ENCODE data around the gene BST1. TPM values are rescaled to one million over a fixed set of nuclear protein-coding genes. Genes with fewer than 3 reads are reported as not detected.
"Not testable (repeated sequence)": the region's sequence is repeated elsewhere in the genome, so short reads cannot be mapped to it uniquely, and the experiment has no call there.

BST1 gene
- total RNA-seq, 1 donor from 2014 or later, result 0.58 TPM

DNA sequence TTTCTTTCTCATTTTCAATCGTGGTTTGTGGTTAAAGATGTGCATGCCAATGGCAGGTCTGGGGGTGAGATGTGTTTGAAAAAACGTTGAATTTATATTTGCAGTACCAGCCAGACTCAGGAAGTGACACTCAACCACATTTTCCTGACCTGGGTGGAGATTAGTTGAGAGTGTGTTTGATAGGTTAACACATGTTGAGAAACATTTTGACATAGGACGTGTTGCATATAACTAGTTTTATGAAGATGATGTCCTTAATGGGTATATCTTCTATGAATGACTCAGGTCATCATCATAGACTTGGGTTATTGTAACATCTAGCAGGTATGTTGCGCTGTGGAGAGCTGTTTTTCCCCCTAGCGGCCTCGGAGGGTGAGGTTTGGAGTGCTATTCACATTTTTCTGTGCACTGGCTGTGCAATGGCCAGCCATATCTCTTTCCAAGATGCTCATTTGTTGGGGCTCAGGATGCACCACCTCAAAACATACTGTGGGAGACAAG, 53.5 kb downstream of the BST1 start:
- Mint-ChIP-seq H3K4me1 (peaks cover 3% of the 10 kb centered on the region), H3K9me3 (peaks cover 3% of the 10 kb centered on the region), H3K27ac (no peak overlapping the region), H3K4me3 (no peak overlapping the region), H3K36me3 (no peaks in the 10 kb centered on the region), H3K27me3 (ENCODE audit: low read depth) (no peaks in the 10 kb centered on the region)
- TF ChIP-seq, protein P1, sequence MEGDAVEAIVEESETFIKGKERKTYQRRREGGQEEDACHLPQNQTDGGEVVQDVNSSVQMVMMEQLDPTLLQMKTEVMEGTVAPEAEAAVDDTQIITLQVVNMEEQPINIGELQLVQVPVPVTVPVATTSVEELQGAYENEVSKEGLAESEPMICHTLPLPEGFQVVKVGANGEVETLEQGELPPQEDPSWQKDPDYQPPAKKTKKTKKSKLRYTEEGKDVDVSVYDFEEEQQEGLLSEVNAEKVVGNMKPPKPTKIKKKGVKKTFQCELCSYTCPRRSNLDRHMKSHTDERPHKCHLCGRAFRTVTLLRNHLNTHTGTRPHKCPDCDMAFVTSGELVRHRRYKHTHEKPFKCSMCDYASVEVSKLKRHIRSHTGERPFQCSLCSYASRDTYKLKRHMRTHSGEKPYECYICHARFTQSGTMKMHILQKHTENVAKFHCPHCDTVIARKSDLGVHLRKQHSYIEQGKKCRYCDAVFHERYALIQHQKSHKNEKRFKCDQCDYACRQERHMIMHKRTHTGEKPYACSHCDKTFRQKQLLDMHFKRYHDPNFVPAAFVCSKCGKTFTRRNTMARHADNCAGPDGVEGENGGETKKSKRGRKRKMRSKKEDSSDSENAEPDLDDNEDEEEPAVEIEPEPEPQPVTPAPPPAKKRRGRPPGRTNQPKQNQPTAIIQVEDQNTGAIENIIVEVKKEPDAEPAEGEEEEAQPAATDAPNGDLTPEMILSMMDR (IDR thresholded peaks at IDR 0.05; ENCODE audit: unreplicated experiment), result no peak
- DNase-seq (ENCODE audit: low spot score in 2 of 2, unreplicated experiment in 2 of 2), result no peak

DNA sequence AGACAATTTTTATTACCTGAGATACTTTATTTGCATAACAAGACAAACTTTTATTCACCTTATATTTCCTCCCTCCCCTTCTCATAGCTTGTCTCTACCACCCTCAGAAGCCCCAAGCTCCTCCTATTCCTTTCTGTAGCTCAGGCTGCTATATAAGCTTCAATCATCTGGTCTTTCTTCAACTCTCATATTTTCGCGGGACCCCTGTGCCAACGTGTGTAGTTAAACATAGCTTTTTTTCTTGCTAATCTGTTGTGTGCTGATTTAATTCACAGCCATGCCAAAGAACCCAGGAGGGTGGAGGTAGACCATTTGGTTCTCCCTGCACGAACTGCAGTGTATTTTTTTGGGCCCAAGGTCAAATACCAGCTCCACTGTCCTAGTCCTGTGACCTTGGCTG, 54.2 kb downstream of the BST1 start:
- TF ChIP-seq, protein P1 (IDR thresholded peaks at IDR 0.05; ENCODE audit: unreplicated experiment), result no peak
- Mint-ChIP-seq H3K27me3 (ENCODE audit: low read depth) (no peaks in the 10 kb centered on the region), H3K9me3 (peaks cover 3% of the 10 kb centered on the region), H3K36me3 (no peaks in the 10 kb centered on the region), H3K4me1 (peaks cover 3% of the 10 kb centered on the region), H3K4me3 (no peak overlapping the region), H3K27ac (no peak overlapping the region)
- no peak for DNase-seq (ENCODE audit: low spot score in 2 of 2, unreplicated experiment in 2 of 2)

DNA sequence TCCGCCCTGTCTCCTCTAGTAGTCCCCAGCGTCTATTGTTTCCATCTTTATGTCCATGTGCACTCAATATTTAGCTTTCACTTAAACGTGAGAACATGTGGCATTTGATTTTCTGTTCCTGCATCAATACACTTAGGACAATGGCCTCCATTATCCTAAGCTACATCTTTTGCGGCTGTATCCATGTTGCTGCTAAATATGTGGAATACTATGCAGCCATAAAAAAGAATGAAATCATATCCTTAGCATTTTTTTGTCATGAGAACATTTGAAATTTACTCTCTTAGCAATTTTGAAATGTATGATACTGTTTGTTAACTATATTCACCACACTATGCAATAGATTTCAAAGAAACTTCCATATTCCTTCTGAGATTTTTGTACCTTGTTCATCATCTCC, 55.4 kb downstream of the BST1 start:
- Mint-ChIP-seq H3K9me3 (peaks cover 8% of the 10 kb centered on the region), H3K4me1 (peaks cover 3% of the 10 kb centered on the region), H3K36me3 (no peaks in the 10 kb centered on the region), H3K27ac (no peak overlapping the region), H3K27me3 (ENCODE audit: low read depth) (no peaks in the 10 kb centered on the region), H3K4me3 (no peak overlapping the region)
- DNase-seq (ENCODE audit: low spot score in 2 of 2, unreplicated experiment in 2 of 2), result no peak
- TF ChIP-seq, protein P1 (IDR thresholded peaks at IDR 0.05; ENCODE audit: unreplicated experiment), result no peak

DNA sequence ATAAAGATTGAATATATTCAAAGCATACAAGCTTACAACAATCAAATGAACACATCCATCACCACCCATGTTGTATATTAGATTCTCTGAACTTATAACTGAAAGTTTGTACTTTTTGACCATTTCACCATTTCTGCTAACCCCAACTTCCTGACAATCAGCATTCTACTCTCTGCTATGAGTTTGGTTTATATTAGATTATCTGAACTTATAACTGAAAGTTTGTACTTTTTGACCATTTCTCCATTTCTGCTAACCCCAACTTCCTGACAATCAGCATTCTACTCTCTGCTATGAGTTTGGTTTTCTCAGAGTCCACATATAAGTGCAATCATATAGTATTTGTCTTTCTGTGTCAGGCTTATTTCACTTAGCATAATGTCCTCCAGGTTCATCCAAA, 59.6 kb downstream of the BST1 start:
- not testable (repeated sequence) for H3K4me1 Mint-ChIP-seq; H3K4me3 Mint-ChIP-seq; DNase-seq (ENCODE audit: low spot score in 2 of 2, unreplicated experiment in 2 of 2); H3K36me3 Mint-ChIP-seq; H3K27me3 Mint-ChIP-seq (ENCODE audit: low read depth); H3K9me3 Mint-ChIP-seq; H3K27ac Mint-ChIP-seq

DNA sequence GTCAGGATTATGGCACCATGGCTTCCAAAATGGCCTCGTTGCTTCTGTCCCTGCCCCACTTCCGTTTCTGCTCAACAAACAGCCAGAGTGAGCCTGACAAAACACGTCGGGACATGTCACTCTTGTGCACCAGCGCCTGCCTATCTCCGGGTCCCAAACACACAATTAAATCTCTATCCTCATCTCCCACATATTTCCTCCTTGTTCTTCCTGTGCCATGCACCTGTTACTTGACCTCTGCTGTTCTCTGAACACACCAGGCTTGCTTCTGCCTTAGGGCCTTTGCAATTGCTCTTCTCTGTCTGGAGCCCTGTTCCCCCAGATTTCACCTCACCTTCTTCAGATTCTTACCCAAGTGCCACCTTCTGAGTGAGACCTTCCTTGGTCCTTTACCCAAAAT, 62.5 kb downstream of the BST1 start:
- no peaks in the 10 kb centered on the region for H3K27me3 Mint-ChIP-seq (ENCODE audit: low read depth)
- H3K9me3 Mint-ChIP-seq, result peaks cover 5% of the 10 kb centered on the region
- no peak overlapping the region for H3K4me3 Mint-ChIP-seq
- TF ChIP-seq, protein P1 (IDR thresholded peaks at IDR 0.05; ENCODE audit: unreplicated experiment), result no peak
- H3K27ac Mint-ChIP-seq, result no peak overlapping the region
- no peak for DNase-seq (ENCODE audit: low spot score in 2 of 2, unreplicated experiment in 2 of 2)
- H3K36me3 Mint-ChIP-seq, result no peaks in the 10 kb centered on the region
- H3K4me1 Mint-ChIP-seq, result no peaks in the 10 kb centered on the region

DNA sequence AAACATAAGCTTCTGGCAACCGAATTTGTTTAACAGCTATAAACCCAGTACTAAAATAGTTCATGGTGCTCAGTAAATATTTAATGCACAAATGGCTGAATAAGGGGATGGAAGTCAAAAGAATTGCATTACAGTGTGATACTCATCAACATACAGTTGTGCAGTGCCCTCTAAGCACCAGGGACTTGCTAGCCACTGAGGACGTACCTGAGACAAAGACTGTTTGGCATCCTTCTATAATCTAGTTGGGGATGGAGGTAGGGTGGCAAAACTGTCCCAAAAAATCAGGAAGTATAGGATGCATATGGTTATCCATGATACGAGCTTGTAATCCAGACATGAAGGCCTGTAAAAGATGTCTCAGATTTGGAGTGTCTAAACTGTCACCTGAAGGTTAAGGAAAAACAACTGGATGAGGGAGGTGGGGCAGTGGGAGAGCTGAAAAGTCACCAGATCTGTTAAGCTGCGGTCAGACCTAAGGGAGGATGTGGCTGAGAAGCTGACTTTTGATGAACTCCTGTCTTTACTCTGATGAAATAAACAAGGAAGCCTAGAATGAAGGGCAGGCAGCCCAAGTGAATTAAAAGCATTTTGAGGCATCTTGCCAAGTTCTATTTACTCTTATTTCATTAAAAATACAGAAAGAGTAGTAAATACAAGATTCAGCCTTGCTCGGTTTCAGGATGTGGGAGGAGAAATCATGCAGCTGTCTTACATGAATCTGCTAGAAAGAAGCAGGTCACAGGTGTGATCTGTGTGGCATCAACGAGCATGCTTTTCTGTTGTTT, 63.2 kb downstream of the BST1 start:
- TF ChIP-seq, protein P1 (IDR thresholded peaks at IDR 0.05; ENCODE audit: unreplicated experiment), result no peak
- Mint-ChIP-seq H3K9me3 (peaks cover 5% of the 10 kb centered on the region), H3K27me3 (ENCODE audit: low read depth) (peaks cover 2% of the 10 kb centered on the region), H3K36me3 (no peaks in the 10 kb centered on the region), H3K4me1 (no peaks in the 10 kb centered on the region), H3K4me3 (no peak overlapping the region), H3K27ac (no peak overlapping the region)
- DNase-seq (ENCODE audit: low spot score in 2 of 2, unreplicated experiment in 2 of 2), result no peak

Data from mesothelial cell of epicardium (in vitro differentiated cells).